Nephron progenitor cell (in vitro differentiated cells): ENCODE measurements around the gene MCEMP1.

Experiments used
- DNase-seq: peaks from one replicate; pipeline ENCODE4 v3.0.0; 2021
- H3K27ac Mint-ChIP-seq: 2 replicates; pipeline ENCODE4 v1.8.0; 2021; ENCODE audit warnings: mild to moderate bottlenecking, moderate library complexity, mixed read lengths
- H3K27me3 Mint-ChIP-seq: 2 replicates; pipeline ENCODE4 v1.8.0; 2021; ENCODE audit warnings: mild to moderate bottlenecking, low read depth, mixed read lengths; ENCODE audit not compliant: poor library complexity
- H3K36me3 Mint-ChIP-seq: 2 replicates; pipeline ENCODE4 v1.8.0; 2021; ENCODE audit warnings: low read depth, mixed read lengths
- H3K4me1 Mint-ChIP-seq: 2 replicates; pipeline ENCODE4 v1.8.0; 2021; ENCODE audit warnings: mixed read lengths
- H3K4me3 Mint-ChIP-seq: 2 replicates; pipeline ENCODE4 v1.8.0; 2021; ENCODE audit warnings: mild to moderate bottlenecking, moderate library complexity, mixed read lengths
- H3K9me3 Mint-ChIP-seq: 2 replicates; pipeline ENCODE4 v1.8.0; 2021; ENCODE audit warnings: mild to moderate bottlenecking, moderate library complexity, mixed read lengths
- CTCF ChIP-seq: fragments of 200-600 bp; sonication (generic); IDR thresholded peaks from 2 replicates; pipeline ENCODE4 v1.5.0; 2021; ENCODE audit warnings: antibody characterized with exemption

The MCEMP1 gene

GRCh38 chr19:7646426-7646700 is 30.5 kb upstream of the MCEMP1 start:
- no peak for TF ChIP-seq CTCF
- Mint-ChIP-seq H3K9me3 (no peaks in the 10 kb centered on the region), H3K36me3 (no peaks in the 10 kb centered on the region), H3K27me3 (peaks cover 17% of the 10 kb centered on the region), H3K4me1 (no peaks in the 10 kb centered on the region), H3K4me3 (no peak overlapping the region), H3K27ac (no peak overlapping the region)
- DNase-seq, result no peak

- Mint-ChIP-seq H3K4me1 (peaks cover 3% of the 10 kb centered on the region), H3K4me3 (no peak overlapping the region), H3K27me3 (peaks cover 23% of the 10 kb centered on the region), H3K27ac (no peak overlapping the region), H3K9me3 (no peaks in the 10 kb centered on the region), H3K36me3 (no peaks in the 10 kb centered on the region)
- DNase-seq, result no peak
- no peak for TF ChIP-seq CTCF
Observed at GRCh38 chr19:7647156-7647555, 29.7 kb upstream of the MCEMP1 start.

GRCh38 chr19:7648265-7649014 is 28.4 kb upstream of the MCEMP1 start:
- Mint-ChIP-seq H3K27me3 (peaks cover 24% of the 10 kb centered on the region), H3K27ac (no peak overlapping the region), H3K4me3 (no peak overlapping the region), H3K9me3 (no peaks in the 10 kb centered on the region), H3K4me1 (peaks cover 13% of the 10 kb centered on the region), H3K36me3 (no peaks in the 10 kb centered on the region)
- TF ChIP-seq CTCF, result no peak
- no peak for DNase-seq

- Mint-ChIP-seq H3K27me3 (peaks cover 33% of the 10 kb centered on the region), H3K9me3 (no peaks in the 10 kb centered on the region), H3K27ac (no peak overlapping the region), H3K4me3 (no peak overlapping the region), H3K36me3 (no peaks in the 10 kb centered on the region), H3K4me1 (peaks cover 13% of the 10 kb centered on the region)
- DNase-seq, result no peak
- TF ChIP-seq CTCF, result no peak
Observed at GRCh38 chr19:7650148-7650547, 26.7 kb upstream of the MCEMP1 start.

- no peaks in the 10 kb centered on the region for H3K9me3 Mint-ChIP-seq
- H3K36me3 Mint-ChIP-seq, result no peaks in the 10 kb centered on the region
- peak overlapping the region; percentile 51 for H3K27ac Mint-ChIP-seq
- peaks cover 33% of the 10 kb centered on the region for H3K27me3 Mint-ChIP-seq
- peak; percentile 100 for TF ChIP-seq CTCF
- peak; percentile 92 for DNase-seq
- H3K4me1 Mint-ChIP-seq, result peaks cover 13% of the 10 kb centered on the region
- H3K4me3 Mint-ChIP-seq, result peak overlapping the region; percentile 59
Observed at GRCh38 chr19:7652061-7652641, 24.7 kb upstream of the MCEMP1 start.

GRCh38 chr19:7654401-7654800 is 22.5 kb upstream of the MCEMP1 start:
- TF ChIP-seq CTCF, result no peak
- no peaks in the 10 kb centered on the region for H3K36me3 Mint-ChIP-seq
- no peaks in the 10 kb centered on the region for H3K9me3 Mint-ChIP-seq
- peaks cover 13% of the 10 kb centered on the region for H3K4me1 Mint-ChIP-seq
- no peak overlapping the region for H3K27ac Mint-ChIP-seq
- no peak for DNase-seq
- H3K4me3 Mint-ChIP-seq, result no peak overlapping the region
- peaks cover 23% of the 10 kb centered on the region for H3K27me3 Mint-ChIP-seq
